DOHH2 (cell line): ENCODE measurements around the gene ZNF507.

Experiments used
- H3F3A ChIP-seq: fragments of 200-600 bp; sonication (generic), shearing (Covaris generic); 2 replicates; pipeline ENCODE4 v1.6.0; 2016; ENCODE audit warnings: antibody characterized with exemption, mild to moderate bottlenecking; ENCODE audit not compliant: control insufficient read depth, insufficient read depth
- H3K27ac ChIP-seq: fragments of 200-600 bp; sonication (generic); 2 replicates; pipeline ENCODE4 v1.5.1; 2014; ENCODE audit warnings: low read depth, mild to moderate bottlenecking, low read length, moderate library complexity
- H3K27me3 ChIP-seq: fragments of 200-600 bp; sonication (generic); 2 replicates; pipeline ENCODE4 v1.6.1; 2014; ENCODE audit warnings: mild to moderate bottlenecking, low read length, mixed read lengths; ENCODE audit not compliant: control insufficient read depth
- H3K36me3 ChIP-seq: fragments of 200-600 bp; sonication (generic); 2 replicates; pipeline ENCODE4 v1.6.1; 2014; ENCODE audit warnings: mild to moderate bottlenecking, low read length, moderate library complexity, mixed read lengths; ENCODE audit not compliant: control insufficient read depth
- H3K4me1 ChIP-seq: fragments of 200-600 bp; sonication (generic); 2 replicates; pipeline ENCODE4 v1.6.1; 2014; ENCODE audit warnings: mild to moderate bottlenecking, low read length, mixed read lengths; ENCODE audit not compliant: control insufficient read depth
- H3K4me2 ChIP-seq: fragments of 200-600 bp; sonication (generic); 2 replicates; pipeline ENCODE4 v1.6.0; 2014; ENCODE audit warnings: mild to moderate bottlenecking, low read length, moderate library complexity
- H3K4me3 ChIP-seq: fragments of 200-600 bp; sonication (generic); 2 replicates; pipeline ENCODE4 v1.5.1; 2014; ENCODE audit warnings: mild to moderate bottlenecking, low read length, mixed read lengths
- H3K79me2 ChIP-seq: fragments of 200-600 bp; sonication (generic); 2 replicates; pipeline ENCODE4 v1.6.1; 2014; ENCODE audit warnings: mild to moderate bottlenecking, low read length, mixed read lengths; ENCODE audit not compliant: control insufficient read depth
- H3K9me2 ChIP-seq: fragments of 200-600 bp; sonication (generic); replicated peaks from 2 replicates; pipeline ENCODE4 v1.6.1; 2014; ENCODE audit warnings: mild to moderate bottlenecking, low read length, mixed read lengths; ENCODE audit not compliant: control insufficient read depth
- H3K9me3 ChIP-seq: fragments of 200-600 bp; sonication (generic); 2 replicates; pipeline ENCODE4 v1.6.1; 2014; ENCODE audit warnings: antibody characterized with exemption, low read length, mixed read lengths; ENCODE audit not compliant: control insufficient read depth, insufficient read depth
- H4K20me1 ChIP-seq: fragments of 200-600 bp; sonication (generic); 2 replicates; pipeline ENCODE4 v1.6.0; 2014; ENCODE audit warnings: low read depth, mild to moderate bottlenecking, antibody characterized with exemption, low read length, moderate library complexity; ENCODE audit not compliant: control insufficient read depth, insufficient read depth
- CTCF ChIP-seq: fragments of 200-600 bp; sonication (generic); IDR thresholded peaks from one replicate; pipeline ENCODE4 v1.5.1; 2014; ENCODE audit warnings: antibody characterized with exemption, mild to moderate bottlenecking, low read depth, low read length; ENCODE audit not compliant: poor library complexity, severe bottlenecking
- EZH2phosphoT487 ChIP-seq: fragments of 200-600 bp; sonication (generic); IDR thresholded peaks from 2 replicates; pipeline ENCODE4 v1.6.1; 2017; ENCODE audit warnings: borderline replicate concordance, mild to moderate bottlenecking, antibody characterized with exemption, low read length, moderate library complexity, mixed read lengths

ZNF507 gene

GRCh38 chr19:32357720-32358119 lies 12.3 kb downstream of the ZNF507 start:
- H3K27me3 ChIP-seq, result no peaks in the 10 kb centered on the region
- peaks cover 8% of the 10 kb centered on the region; the same call in 1 of the 2 replicates for H3F3A ChIP-seq
- TF ChIP-seq CTCF, result peak; percentile 46
- TF ChIP-seq EZH2phosphoT487, result no peak
- no peaks in the 10 kb centered on the region for H3K9me3 ChIP-seq
- peaks cover 94% of the 10 kb centered on the region for H3K36me3 ChIP-seq
- no peak overlapping the region for H3K27ac ChIP-seq
- no peak overlapping the region for H3K4me3 ChIP-seq
- H3K9me2 ChIP-seq, result no peaks in the 10 kb centered on the region
- no peaks in the 10 kb centered on the region for H3K4me1 ChIP-seq
- H3K79me2 ChIP-seq, result peaks cover 65% of the 10 kb centered on the region
- no peak overlapping the region for H3K4me2 ChIP-seq
- peaks cover 25% of the 10 kb centered on the region for H4K20me1 ChIP-seq

- Histone ChIP-seq H3K4me1 (no peaks in the 10 kb centered on the region), H3K27me3 (no peaks in the 10 kb centered on the region), H3K36me3 (peaks cover 94% of the 10 kb centered on the region), H3F3A (peaks cover 8% of the 10 kb centered on the region; the same call in 1 of the 2 replicates), H3K9me3 (no peaks in the 10 kb centered on the region), H3K9me2 (no peaks in the 10 kb centered on the region), H3K27ac (no peak overlapping the region), H3K79me2 (peaks cover 64% of the 10 kb centered on the region), H3K4me2 (no peak overlapping the region), H3K4me3 (no peak overlapping the region), H4K20me1 (peaks cover 19% of the 10 kb centered on the region)
- TF ChIP-seq CTCF, result no peak
- TF ChIP-seq EZH2phosphoT487, result no peak
Measured at GRCh38 chr19:32358321-32358720, 12.9 kb downstream of the ZNF507 start.

- Histone ChIP-seq H3K79me2 (peaks cover 60% of the 10 kb centered on the region), H3K9me3 (no peaks in the 10 kb centered on the region), H3F3A (peaks cover 8% of the 10 kb centered on the region; the same call in 1 of the 2 replicates), H3K4me2 (no peak overlapping the region), H3K9me2 (no peaks in the 10 kb centered on the region), H3K36me3 (peaks cover 89% of the 10 kb centered on the region), H3K27me3 (no peaks in the 10 kb centered on the region), H4K20me1 (peaks cover 14% of the 10 kb centered on the region), H3K4me3 (no peak overlapping the region), H3K4me1 (no peaks in the 10 kb centered on the region), H3K27ac (no peak overlapping the region)
- no peak for TF ChIP-seq CTCF
- TF ChIP-seq EZH2phosphoT487, result no peak
Measured at GRCh38 chr19:32359581-32359980, 14.2 kb downstream of the ZNF507 start.
